ENCODE data around the gene PER3.
"Not testable (repeated sequence)": the region's sequence is repeated elsewhere in the genome, so short reads cannot be mapped to it uniquely, and the experiment has no call there.

PER3 gene

DNA sequence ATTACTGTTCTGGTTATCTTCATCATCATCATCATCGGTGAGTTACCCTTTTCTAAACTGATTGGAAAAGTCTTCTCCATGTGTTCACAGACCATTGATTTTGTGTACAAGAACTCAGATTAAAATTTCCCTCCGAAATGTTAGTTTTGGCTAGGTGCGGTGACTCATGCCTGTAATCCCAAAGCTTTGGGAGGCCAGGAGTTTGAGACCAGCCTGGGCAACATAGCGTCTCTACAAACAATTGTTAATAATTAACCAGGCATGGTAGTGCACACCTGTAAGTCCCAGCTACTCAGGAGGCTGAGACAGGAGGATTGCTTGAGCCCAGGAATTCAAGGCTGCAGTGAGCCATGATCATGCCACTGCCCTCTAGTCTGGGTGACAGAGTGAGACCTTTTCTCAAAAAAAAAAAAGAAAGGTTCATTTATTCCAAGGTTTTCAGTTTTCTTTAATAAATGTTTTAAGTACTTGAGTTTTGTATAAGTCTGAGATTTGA, 5.9 kb upstream of the PER3 start:
- no peak overlapping the region for H3K4me3 ChIP-seq (ENCODE audit: low read depth, low read length)

DNA sequence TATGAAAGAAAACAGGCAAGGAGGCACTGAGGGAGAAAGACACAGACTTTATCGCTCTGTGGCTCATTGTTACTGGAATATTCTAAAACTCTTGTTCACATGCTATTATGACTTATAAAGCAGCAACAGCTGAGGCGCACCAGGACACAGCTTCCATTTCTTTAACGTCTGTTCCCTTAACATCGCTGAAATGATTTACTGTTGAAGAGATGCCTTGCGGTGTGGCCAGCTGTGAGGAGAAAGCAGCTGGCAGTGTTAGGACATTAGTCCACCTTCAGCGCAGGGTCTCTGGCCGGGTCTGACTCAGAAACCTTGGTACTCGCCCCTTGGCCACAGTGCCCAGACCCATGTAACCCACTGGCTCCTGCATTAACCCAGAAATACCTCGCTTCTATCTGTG, 3.1 kb upstream of the PER3 start:
- H3K4me3 ChIP-seq (ENCODE audit: low read depth, low read length) = no peak overlapping the region

DNA sequence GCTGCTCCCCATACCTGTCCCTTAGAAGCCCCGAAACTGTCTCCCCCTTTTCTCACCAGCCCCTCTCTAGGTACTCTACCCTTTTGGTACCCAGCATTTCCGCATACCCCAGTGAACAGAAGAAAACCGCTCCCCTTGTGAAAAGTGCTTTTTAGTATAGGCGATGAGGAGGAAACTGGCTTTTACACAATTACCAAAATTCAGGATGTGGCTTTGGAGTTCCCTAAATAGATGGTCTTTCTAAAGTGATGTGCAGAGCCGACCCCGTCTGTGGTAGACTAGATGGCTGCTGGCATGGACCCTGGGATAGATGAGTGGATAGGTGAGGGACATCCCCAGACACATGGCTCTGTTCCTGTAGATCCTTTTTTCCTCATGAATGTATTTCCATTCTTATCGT, 2.6 kb upstream of the PER3 start:
- no peak overlapping the region for H3K4me3 ChIP-seq (ENCODE audit: low read depth, low read length)

DNA sequence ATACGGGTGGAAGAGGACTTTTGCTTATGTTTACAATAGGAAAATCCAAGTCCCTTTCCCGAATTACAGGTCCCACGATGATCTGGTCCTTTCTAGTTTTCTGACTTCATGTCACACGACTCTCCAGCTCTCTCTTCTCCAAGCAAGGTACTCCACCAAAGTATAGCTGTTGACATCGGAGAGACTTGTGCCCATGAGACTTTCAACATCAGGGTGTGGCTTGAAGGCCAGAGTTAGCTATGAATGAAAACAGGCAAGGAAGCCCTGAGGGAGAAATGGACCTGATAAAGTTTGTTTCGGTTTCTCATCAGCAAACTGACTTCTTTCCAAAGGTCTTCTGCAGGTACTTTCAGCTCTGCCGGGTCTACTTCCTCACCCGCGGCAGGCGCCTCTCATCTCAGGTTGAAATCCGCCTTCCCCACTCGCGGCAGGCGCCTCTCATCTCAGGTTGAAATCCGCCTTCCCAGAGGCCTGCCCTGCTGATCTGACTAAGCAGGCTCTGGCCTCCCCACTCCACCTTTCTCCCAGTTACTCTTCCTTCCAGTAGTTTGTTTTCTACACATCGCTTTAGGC, 2.1 kb upstream of the PER3 start:
- no peak overlapping the region for H3K4me3 ChIP-seq (ENCODE audit: low read depth, low read length)

DNA sequence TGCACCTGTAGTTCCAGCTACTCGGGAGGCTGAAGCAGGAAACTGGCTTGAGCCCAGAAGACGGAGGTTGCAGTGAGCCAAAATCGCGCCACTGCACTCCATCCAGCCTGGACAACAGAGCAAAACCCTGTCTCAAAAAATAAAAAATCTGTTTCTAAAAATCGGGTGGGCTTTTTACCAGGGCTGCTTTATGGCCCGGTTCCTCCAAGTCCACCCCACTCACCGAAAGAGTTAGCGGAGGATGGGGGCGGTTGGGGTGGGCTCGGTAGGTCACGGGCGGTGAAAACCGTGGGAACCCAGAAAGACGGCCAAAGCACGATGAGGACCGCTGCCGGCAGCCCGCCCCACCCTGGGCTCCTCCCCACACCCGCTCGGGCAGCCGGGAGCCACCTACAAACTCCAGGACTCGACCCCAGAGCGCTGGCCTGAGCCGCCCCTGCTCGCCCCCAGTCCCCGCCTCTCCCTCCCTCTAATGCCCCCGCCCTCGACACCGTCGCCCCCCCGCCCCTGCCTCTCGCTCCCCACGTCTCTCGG, 846 bp upstream of the PER3 start:
- peak overlapping the region; percentile 56 for H3K4me3 ChIP-seq (ENCODE audit: low read depth, low read length)

DNA sequence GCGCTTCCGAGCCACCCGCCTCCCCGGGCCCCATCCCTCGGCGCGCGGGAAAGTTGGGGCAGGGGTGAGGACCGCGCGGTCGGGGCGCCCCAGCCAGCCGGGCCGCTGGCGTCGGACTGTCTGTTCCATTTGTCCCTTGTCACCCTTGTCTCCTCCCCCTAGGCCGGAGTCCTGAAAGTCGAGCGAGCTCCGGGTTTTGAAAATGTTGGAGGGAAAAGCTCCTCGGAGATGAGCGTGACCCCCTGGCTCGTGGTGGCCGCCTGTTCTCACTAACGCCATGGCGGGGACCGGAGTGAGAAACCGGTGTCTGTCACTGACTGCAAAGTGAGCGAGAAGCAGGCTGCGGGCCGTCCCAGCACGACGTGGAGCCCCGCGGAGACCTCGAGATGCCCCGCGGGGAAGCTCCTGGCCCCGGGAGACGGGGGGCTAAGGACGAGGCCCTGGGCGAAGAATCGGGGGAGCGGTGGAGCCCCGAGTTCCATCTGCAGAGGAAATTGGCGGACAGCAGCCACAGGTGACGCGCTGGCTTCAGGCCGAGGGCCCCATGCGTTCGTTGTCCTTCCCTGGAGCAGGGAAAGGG, 491 bp downstream of the PER3 start:
- no peak overlapping the region for H3K4me3 ChIP-seq (ENCODE audit: low read depth, low read length)

DNA sequence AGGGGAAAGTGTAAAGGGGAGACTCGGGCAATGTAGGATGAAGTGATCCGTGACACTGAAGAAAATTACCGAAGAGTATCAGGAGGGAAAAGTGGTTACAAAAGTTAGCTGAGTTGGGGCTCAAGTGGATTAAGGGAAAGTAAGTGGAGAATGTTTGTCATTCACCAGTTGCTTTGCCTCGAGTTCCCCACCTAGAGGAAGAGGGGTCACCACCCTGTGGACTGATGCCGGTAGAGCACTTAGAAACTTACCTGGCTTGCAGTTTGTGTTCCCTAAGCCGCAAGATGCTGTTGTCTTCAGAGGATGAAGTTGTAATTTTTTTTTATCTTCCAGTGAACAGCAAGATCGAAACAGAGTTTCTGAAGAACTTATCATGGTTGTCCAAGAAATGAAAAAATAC, 1.0 kb downstream of the PER3 start:
- H3K4me3 ChIP-seq (ENCODE audit: low read depth, low read length) = no peak overlapping the region

DNA sequence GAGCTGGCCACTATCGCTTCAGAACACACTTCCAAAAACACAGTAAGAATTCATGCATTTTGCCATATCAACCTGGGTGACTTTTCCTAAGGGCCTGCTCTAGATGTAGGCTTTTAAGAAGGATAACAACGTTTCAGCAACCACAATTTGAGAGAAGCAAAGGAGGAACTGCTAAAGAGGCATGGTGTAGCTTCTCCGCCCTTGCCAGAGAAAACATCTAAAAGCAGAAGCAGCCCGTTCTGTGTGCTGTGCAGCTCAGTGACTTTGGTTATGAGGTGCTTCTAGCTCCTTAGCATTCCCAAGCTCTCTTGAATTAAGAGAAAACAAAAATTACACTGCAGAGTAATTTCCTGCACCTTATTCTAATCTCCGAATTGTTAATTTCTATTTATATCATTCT, 2.7 kb downstream of the PER3 start:
- H3K4me3 ChIP-seq (ENCODE audit: low read depth, low read length) = no peak overlapping the region

DNA sequence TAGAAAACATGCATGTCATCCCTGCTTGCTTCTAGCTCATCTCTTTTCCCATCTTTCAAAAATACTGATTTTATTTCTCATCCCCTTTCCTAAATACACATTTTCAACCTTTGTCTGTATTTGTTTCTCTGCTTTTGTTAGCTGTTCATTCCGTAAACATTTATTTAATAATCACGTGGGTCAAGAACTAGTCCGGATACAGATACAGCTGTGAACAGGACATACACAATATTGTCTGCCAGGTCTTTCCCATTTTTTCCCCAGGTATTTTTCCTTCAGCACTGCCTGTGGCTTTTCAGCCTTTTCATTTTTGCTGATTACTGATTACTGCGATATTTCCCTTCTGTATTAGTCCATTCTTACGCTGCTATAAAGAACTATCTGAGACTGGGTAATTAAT, 5.7 kb downstream of the PER3 start:
- H3K4me3 ChIP-seq (ENCODE audit: low read depth, low read length) = no peak overlapping the region

DNA sequence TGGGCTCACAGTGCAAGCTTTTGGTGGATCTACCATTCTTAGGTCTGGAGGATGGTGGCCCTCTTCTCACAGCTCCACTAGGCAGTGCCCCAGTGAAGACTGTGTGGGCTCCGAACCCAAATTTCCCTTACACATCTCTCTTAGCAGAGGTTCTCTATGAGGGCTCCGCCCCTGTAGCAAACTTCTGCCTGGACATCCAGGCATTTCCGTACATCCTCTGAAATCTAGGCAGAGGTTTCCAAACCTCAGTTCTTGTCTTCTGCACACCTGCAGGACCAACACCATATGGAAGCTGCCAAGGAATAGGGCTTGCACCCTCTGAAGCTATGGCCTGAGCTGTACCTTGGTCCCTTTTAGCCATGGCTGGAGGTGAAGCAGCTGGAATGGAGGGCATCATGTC, 6.9 kb downstream of the PER3 start:
- not testable (repeated sequence) for H3K4me3 ChIP-seq (ENCODE audit: low read depth, low read length)

DNA sequence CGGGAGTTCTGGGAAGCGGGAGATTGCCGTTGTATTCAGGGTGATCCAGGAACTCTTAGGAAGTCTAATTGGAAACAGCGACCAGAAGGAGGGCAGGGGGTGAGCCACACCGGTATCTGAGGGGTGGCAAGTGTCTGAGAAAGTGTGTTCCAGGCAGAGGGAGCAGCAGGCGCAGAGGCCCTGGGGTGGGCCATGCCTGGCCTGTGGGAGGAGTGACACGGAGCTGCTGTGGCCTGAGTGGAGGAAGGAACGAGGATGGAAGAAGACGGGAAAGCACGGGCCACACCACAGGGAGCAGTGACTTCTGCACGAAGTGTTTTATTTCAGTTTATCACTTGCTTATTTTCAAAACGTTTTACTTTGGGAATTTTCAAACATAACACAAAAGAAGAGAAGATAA, 11.3 kb downstream of the PER3 start:
- H3K4me3 ChIP-seq (ENCODE audit: low read depth, low read length) = no peak overlapping the region

DNA sequence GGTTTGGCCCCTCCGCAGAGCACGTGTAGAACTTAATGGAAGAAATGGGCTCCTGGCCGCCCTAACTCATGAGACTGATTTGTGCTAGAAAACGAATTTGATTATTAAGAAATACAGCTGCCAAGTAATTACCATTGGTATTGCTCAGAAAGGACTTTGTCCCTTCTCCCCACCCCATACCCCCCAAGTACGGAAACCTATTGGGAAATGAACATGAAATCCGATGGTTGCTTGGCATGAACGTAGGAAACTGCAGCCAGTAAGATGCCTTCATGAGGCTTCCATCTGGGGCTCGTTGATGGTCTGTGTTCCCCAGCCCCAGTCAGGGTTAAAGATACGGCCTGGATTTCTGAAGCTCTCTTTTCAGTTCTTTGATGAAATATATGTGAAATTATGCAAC, 21.4 kb downstream of the PER3 start:
- H3K4me3 ChIP-seq (ENCODE audit: low read depth, low read length) = no peak overlapping the region

DNA sequence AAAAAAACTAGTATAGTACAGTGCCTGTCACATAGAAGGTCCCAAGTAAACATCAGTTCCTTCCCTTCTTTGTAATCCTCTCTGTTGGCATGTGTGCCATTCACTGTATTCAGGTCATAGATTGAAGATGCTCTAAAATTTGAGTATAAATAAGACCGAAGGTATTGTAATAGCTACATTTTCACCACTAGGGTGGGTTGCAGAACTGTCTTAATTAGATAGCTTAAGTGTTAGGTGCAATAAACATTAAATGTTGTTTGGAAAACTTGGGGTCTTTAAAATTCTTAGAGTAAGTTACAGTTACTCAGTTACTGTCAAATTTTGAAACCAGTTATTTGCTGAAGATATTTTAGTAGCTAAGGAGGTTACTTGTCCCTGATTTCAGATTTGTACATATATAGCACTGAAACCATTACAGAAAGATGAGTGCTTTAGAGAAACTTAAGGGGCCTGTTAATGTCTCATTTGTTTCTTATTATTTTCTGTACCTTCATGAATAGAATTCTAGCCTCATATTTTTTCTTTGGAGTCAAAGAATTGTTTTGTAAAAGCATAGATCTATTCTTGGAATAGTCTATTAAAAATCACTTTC, 24.3 kb downstream of the PER3 start:
- no peak overlapping the region for H3K4me3 ChIP-seq (ENCODE audit: low read depth, low read length)

DNA sequence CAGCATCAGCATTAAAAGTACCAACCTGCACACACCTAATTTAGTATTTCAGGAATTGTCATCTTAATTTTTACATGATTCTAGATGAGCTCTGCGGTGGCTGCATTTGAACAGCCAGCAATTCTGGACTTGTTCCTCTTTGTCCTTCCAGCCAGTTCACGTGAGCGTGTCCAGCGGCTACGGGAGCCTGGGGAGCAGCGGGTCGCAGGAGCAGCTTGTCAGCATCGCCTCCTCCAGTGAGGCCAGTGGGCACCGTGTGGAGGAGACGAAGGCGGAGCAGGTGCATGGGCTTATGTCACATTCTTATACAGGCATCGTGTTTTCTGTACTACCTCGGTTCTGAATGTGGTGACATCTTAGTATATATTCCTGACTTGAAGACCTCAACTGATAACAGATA, 25.7 kb downstream of the PER3 start:
- H3K4me3 ChIP-seq (ENCODE audit: low read depth, low read length) = no peak overlapping the region

DNA sequence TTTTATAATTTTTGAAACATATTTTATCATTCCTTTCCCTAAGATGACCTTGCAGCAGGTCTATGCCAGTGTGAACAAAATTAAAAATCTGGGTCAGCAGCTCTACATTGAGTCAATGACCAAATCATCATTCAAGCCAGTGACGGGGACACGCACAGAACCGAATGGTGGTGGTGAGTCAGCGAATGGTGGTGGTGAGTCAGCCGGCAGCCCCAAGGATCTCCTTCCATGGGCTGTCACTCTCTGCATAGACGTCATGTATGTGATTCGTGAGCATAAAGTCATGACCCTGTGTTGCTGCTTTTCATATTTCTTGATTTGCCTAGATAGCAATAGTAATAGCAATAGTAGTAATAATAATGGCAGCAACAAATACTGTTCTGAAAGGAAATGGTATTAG, 26.3 kb downstream of the PER3 start:
- no peak overlapping the region for H3K4me3 ChIP-seq (ENCODE audit: low read depth, low read length)

DNA sequence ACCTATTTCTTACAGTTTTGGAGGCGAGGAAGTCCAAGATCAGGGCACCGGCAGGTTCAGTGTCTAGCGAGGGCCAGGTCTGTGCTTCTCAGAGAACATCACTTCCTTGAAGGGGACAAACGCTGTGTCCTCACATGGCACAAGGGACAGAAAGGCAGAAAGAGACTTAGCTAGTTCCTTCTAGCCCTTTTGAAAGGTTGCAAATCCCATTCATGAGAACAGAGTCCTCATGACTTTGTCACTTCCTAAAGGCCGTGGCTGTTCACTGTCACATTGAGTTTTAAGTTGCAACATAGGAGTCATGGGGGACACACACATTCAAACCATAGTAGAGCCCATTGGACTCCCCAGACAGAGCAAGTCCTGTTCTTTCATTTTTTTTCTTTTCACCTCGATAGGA, 27.4 kb downstream of the PER3 start:
- no peak overlapping the region for H3K4me3 ChIP-seq (ENCODE audit: low read depth, low read length)

DNA sequence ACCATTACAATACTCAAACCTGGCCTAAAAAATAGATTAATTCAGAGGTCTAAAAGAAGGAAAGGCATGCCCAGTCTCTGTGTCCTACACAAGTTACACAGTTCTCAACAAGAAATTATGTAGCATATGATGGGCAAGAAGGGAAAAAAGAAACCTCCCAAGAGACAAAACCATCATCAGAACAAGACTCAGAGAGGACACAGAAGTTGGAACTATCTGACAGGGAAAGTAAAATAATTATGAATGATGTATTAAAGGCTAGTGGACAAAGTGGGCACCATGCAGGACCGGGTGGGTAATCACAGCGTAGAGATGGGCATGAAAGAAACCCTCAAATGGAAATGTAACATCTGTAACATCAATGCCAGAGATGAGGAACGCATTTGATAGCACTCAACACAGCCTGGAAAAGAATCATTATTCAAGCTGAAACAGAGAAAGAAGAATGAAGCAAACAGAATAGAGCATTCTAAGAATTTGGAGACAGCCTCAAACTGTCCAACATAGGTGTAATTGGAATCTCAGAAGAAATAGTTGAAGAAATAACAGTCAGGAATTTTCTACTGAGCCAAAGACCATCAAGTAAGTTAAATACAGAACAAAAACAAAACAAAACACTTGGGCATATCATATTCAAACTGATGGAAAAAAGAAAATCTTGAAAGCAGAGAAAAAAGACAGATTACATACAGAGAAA, 29.7 kb downstream of the PER3 start:
- H3K4me3 ChIP-seq (ENCODE audit: low read depth, low read length) = no peak overlapping the region

DNA sequence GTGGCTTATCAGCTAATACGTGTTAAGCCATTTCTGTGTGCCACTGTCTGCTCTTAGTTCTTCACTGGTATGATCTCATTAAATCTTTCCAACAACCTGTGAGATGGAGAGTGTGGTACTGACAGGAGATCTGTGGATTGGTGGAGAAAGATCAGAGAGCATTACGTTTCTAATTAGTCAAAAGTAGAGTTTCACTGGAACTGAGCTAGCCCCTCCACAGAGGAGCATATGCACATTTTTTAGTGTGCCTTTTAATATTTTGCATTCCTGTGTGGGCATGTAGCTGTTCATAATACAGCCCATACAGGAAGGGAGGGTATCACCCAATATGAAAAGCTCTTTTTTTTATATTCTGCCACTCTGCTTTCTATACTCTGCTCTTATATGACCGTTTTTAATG, 37.2 kb downstream of the PER3 start:
- no peak overlapping the region for H3K4me3 ChIP-seq (ENCODE audit: low read depth, low read length)

DNA sequence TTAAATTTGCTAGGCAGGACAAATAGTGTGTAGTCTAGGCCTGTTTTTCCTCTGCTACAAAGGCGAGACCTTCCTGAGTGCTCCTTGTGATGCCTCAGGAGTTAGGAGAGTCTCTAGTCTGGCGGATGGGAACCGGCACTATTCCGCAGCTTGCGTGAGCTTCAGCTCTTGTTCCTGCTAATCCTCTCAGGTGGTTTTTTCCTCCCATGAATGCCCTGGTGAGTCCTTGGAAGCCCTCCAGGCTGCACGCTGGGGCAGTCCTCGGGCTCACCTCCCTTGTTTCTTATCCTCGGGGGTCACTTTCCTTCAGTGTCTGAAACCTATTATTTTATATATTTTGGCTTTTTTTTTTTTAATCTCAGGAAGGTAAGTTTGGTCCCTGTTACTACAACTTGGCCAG, 40.6 kb downstream of the PER3 start:
- no peak overlapping the region for H3K4me3 ChIP-seq (ENCODE audit: low read depth, low read length)

DNA sequence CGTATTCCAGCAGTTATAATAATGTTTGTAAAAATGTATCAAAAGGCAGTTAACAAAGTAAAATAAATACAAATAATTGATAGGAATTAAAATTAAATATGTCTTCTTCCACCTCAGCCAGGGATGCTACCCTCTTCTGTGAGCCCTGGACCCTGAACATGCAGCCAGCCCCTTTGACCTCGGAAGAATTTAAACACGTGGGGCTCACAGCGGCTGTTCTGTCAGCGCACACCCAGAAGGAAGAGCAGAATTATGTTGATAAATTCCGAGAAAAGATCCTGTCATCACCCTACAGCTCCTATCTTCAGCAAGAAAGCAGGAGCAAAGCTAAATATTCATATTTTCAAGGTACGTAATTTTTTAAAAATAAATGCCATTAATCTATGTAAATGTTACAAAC, 42.3 kb downstream of the PER3 start:
- peak overlapping the region; percentile 35 for H3K4me3 ChIP-seq (ENCODE audit: low read depth, low read length)

DNA sequence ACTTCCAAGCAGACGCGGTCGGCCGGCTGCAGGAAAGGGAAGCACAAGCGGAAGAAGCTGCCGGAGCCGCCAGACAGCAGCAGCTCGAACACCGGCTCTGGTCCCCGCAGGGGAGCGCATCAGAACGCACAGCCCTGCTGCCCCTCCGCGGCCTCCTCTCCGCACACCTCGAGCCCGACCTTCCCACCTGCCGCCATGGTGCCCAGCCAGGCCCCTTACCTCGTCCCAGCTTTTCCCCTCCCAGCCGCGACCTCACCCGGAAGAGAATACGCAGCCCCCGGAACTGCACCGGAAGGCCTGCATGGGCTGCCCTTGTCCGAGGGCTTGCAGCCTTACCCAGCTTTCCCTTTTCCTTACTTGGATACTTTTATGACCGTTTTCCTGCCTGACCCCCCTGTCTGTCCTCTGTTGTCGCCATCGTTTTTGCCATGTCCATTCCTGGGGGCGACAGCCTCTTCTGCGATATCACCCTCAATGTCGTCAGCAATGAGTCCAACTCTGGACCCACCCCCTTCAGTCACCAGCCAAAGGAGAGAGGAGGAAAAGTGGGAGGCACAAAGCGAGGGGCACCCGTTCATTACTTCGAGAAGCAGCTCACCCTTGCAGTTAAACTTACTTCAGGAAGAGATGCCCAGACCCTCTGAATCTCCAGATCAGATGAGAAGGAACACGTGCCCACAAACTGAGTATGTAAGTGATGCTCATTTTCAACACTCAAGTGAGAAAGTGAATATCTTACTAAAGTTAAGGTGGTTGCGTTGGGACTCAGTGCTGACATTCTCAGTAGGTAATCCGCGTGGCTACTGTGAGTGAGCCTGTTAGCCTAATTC, 43.2 kb downstream of the PER3 start:
- peak overlapping the region; percentile 35 for H3K4me3 ChIP-seq (ENCODE audit: low read depth, low read length)
